NCI-H146 treated with DMSO at 0.1 percent for 48 hours (cell line): ENCODE data around the gene SCN2B.
"Not testable (repeated sequence)": the region's sequence is repeated elsewhere in the genome, so short reads cannot be mapped to it uniquely, and the experiment has no call there.

Source experiments
- DNase-seq: peaks from one replicate; lab custom pipeline; 2025; ENCODE audit not compliant: unreplicated experiment; lab: John Stamatoyannopoulos, UW

Gene SCN2B

DNA sequence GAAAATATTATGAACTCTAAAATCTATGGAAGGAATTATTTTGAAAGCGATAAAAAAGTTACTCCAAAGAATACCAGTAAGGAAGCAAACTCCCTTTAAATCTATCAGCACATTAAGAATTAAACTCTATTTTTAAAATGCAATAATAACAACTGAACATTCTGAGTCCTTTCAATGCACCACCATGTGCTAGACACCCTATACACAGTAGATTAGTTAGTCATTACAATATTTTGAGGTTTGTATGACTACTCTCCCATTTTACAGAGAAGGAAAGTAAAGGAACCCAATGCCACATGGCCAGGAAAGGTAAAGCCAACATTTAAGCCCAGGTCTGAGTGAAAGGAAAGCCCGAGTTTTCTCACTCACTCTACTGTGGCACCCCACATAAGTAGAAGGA, 30.6 kb upstream of the SCN2B start:
- DNase-seq = no peak

DNA sequence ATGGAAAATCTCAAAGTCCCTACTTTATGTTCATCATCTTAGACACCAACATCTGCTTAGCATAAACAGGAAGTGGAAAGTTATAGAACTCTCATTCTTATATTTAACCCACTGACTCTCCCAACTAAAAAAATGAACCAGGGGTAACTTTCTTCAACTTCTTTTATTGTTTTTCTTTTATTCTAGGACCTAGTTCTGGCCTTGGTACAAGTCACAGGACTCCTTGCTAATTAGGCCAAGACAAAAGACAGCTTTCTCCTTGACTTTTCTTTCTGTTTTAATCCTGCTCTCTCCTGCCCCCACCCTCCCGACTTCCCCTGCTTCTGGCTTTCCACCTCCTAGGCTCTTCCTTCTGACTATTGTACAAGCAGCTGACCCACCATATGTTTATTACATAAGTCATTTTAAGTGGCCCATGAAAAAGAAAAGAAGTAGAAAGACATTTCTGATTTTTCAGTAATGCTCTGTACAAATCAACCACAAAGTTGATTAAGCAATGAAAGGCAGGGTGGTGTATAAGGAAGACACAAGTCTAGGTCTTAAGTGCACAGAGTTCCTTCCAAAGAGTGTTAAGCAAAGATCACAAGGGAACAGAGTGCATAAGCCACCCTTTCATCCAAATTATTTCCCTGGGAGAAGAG, 30.1 kb upstream of the SCN2B start:
- no peak for DNase-seq

DNA sequence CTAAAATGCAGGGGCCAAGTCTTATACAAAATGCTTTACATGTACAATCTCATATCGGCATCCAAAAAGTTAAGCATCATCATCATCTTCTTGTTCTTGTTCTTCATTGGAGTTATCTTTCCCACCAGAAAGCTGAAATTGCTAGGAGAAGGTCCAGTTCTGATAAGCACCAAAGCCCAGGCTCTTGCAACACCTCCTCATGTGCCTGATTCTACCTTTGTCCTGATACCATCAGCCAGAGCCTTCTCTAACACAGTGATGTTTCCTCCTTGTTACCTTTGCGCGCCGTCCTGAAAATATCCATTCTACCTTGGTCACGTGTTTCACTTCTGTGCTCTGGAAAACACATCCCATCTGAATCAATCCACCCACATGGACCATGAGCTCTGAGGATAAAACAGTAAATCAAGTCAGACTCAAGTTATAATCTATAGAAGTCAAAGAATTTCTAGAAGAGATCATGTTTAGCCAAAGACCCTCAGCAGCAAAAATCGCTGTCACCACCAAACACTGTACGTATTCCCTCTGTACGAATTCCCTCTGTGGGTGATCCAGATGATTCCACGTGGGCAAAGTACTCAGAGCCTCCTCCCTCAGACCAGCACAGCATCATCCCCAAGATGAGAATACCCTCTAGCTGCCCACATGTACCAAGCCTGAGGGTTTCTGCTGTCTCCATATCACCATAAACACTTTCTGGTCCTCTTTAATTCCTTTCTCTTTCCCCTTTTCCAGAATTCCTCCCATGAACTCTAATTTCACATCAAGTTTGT, 29.4 kb upstream of the SCN2B start:
- no peak for DNase-seq

DNA sequence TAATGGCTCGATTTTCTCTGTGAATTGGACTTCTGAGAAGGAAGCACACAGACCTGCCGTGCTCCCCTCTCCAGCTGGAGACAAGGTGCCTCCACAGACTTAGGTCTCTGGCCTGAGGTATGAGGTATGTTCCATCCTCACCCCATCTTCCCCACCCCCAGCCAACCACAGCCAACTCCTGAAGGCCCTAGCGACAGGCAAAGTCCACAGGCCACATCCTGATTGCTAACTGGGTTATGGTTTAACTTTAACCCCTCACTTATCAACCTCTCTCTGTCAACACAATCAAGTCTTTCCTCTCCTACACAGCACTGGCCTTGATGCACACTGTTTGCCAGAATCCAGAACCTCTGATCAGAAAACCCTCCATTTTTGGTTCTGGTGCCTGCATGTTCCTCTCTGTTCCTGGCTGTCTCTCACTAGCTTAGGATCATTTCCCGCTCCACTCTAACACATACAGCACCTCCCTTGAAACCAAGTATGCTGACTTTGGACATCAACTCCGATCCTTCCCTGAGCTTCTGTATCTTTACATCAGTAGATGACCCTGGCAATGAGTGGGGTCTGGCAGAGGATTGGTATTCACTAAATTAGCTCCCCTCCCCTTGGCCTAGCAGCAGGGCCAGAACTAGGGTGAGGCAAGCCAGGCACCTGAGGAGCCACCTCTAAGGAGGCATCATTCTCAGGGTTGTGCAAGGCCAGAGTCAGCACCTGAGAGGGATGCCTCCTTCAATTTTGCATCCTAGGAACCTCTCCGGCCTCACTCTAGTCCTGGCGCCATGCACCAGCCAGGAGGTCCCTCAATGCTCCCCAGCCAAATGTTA, 26.4 kb upstream of the SCN2B start:
- no peak for DNase-seq

DNA sequence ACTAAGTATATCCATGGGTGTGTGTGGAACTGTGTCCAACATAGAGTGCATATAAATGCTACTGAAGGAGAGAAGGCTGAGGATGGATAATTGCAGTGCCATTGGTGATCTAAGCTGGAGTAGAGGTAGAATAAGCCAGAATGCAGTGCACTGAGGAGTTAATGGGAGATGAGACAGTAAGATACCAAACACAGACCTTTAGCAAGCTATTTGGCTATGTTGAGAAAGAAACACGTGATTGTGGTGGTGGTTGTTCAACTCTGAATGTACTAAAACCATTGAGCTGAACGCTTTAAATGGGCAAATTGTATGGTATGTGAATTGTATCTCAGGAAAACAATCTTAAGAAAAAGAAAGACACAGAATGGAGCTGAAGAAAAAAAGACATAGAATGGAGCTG, 25.5 kb upstream of the SCN2B start:
- DNase-seq = no peak

DNA sequence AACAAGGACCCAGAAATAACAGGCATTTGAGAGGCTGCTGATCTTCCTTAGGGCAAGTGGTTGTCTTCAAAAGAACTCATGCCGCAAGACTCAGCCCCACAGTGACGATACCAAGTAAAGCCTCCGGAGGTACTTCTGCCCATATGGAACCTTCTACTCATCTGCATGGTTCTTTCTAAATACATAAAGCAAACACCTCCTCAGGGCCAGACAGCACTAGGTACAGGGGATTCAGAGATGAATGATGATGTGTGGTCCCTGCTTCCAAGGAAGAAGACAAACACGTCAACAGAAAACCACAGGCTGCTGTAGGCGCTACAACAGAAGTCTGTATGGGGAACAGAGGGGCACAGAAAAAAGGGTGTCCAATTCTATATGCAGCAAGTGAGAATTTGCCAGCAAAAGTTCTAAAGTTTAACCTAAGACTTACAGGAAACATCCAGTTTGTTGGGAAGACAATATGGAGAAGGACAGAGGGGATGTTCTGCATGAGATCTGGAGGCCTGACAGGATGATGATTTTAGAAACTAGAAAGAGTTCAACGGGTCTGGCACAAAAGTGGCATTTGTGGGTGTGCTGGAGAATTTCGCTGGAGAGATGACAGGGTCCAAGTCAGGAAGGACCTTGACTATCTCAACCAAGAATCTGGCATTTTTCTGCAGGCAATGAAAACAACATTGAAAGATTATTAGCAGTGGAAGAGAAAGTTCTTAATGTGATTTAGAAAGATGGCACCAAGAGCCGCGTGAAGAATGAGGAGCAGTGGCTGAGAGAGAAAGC, 24.7 kb upstream of the SCN2B start:
- DNase-seq = no peak

DNA sequence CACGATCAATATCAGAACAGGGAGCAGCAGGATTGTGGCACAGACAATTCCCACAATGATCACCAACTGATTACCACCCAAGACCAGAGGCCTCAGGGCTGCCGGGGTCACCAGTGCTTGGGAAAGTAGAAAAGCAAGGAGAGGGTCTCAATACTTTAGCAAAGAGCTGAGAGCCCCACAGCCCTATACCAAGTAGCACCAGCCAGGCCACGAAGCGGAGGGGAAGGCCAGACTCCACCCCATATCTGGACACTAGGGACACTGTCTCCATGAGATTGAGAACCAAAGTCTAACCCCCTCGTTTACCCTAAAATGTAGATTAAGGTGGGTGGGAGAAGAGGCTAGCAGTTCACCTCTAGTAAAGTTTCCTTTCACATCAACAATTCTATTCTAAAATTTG, 24.1 kb upstream of the SCN2B start:
- no peak for DNase-seq

DNA sequence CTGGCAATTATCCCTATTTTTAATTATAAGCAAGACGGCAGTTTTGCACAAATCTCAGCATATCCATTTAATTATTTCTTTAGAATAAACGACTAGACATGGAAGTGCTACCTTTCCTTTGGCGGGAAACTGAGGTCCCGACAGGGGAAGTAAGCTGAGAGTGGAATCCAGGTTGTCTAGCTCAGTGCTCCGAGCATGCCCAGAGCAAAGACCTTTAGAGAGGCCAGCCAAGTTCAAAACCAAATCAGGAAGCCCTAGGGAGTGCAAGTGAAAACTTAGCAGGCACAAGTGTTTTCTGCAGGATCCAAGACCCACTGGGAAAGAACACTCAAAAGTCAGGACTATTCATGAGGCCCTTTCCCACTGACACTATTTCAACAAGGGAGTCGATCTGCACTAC, 22.7 kb upstream of the SCN2B start:
- DNase-seq = no peak

DNA sequence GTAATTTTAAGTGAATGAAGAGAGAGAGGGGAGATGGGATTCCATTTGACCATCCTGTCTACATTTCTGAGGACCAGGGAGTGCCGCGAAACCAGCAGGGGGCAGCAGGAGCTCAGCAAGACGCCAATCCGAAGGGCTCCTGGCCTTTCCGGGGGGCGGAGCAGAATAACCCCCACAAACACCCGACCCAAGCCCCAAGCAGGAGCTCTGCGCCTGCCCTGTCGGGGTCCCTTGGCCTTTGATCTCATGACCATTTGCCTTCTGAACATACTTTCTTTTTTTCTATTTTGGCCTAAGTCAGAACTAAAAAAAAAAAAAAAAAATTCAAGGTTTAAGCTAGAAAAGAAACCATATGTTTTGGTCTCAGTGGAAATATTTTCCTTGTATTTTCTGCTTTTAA, 21.9 kb upstream of the SCN2B start:
- peak; percentile 20 for DNase-seq

DNA sequence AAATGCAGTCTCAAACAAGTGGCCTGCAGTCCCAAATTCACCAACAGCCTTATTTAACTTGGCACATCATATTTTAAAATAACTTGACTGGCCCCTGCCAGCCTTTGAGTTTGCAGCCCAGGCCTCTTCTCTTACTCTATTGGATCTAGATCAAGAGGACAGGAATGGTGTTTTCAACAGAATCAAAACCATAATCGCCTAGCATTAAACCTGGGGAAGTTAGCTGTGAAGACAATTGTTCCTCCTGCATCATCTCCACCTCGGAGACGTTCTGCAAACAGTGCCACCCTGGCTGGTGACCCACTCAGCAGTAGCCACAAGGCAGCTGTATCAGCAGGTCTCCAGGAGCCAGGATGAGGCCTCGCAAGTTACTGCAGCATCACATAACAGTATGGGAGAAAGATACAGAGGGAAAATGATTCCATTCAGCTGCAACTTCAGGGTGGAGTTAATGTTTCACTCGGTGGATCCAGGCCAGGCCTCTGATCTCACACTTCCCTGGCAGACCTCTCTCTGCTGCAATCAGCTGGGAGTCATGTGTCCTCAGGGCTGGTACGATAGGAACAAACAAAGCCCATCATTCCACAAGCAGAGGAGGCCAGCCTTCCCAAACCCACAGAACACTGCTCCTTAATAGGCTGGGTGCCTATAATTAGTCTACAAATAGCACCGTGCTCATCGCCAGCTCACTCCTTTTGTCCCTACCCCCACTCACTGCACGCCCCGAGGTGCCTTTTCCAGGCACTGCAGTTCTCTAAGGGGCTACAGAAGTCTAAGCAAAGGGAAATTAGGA, 18.6 kb upstream of the SCN2B start:
- DNase-seq = peak; percentile 33

DNA sequence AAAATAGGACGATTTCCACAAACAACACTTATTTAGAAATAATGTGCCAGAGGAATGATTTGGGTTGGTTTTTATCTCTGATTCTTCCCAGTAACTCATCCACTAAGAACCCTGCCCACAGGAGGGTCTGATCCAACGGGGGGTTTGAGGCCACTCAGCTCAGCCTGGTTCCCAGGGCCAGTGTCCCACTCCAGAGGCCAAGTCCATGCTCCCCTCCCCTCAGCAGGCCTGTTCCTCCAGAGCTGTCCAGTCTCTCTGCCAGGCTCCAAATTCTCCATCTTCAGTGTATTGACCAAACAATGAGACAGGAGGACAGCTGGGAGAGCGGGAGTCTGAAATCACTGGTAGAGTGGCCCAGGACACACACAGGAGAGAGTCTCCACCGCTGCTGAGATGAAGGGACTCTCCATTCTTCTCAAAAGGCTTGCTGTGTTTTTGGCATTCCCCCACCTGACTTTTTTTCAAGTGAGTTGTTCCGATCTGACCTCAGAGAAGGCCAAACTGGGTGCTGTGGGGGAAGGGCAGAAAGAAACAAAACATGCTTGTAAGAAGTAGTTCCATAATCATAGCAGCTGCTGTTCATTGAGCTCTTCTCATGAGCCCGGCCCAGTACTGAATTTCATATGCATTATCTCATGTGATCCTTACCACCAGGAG, 17.6 kb upstream of the SCN2B start:
- no peak for DNase-seq

DNA sequence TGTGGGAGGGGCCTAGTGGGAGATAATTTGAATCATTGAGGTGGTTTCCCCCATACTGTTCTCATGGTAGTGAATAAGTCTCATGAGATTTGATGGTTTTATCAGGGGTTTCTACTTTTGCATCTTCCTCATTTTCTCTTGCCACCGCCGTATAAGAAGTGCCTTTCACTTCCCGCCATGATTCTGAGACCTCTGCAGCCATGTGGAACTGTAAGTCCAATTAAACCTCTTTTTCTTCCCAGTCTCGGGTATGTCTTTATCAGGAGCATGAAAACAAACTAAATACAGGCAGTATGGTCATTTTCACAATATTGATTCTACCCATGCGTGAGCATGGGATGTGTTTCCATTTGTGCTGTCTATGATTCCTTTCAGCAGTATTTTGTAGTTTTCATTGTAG, 16.4 kb upstream of the SCN2B start:
- not testable (repeated sequence) for DNase-seq

DNA sequence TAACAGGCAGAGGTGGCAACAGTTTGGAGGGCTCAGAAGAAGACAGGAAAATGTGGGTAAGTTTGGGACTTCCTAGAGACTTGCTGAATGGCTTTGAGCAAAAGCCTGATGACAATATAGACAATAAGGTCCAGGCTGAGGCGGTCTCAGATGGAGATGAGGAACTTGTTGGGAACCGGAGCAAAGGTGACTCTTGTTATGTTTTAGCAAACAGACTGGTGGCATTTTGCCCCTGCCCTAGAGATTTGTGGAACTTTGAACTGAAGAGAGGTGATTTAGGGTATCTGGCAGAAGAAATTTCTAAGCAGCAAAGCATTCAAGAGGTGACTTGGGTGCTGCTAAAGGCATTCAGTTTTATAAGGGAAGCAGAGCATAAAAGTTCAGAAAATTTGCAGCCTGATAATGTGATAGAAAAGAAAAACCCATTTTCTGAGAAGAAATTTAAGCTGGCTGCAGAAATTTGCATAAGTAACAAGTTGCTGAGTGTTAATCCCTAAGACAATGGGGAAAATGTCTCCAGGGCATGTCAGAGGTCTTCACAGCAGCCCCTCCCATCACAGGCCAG, 14.6 kb upstream of the SCN2B start:
- DNase-seq = not testable (repeated sequence)

DNA sequence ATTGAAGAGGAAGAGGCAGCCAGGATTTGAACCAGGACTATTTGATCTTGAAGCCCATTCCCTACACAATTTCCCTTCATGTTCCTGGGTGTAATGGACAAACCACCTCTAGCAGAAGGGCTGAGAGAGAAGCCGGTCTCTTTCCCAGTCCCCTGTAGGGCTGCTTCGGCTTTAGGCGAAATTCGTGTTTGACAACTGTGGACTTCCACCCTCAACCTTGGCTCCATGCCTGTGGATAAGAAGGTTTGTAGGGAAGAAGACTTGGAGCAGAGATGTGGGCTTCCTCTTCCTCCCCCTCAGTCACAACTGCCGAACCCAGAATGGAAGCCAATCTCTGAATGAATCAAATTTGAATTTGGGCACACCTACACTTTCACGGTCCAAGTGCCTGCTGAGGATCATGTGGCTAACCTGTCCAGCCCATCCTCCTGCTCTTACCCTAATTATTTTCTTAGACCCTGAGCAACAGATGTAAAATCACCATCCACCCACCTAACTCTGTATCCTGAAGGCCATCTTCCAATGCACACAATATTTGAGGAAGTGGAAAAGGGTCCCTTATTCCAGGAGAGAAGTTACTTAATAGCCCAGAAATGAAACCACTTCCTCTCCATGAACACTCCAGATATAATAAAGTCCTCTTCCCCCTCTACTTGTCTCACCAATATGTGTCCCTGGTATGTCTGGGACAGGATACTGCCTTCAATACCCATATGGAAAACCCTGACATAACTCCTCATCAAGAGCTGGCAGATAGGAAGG, 10.1 kb upstream of the SCN2B start:
- no peak for DNase-seq

DNA sequence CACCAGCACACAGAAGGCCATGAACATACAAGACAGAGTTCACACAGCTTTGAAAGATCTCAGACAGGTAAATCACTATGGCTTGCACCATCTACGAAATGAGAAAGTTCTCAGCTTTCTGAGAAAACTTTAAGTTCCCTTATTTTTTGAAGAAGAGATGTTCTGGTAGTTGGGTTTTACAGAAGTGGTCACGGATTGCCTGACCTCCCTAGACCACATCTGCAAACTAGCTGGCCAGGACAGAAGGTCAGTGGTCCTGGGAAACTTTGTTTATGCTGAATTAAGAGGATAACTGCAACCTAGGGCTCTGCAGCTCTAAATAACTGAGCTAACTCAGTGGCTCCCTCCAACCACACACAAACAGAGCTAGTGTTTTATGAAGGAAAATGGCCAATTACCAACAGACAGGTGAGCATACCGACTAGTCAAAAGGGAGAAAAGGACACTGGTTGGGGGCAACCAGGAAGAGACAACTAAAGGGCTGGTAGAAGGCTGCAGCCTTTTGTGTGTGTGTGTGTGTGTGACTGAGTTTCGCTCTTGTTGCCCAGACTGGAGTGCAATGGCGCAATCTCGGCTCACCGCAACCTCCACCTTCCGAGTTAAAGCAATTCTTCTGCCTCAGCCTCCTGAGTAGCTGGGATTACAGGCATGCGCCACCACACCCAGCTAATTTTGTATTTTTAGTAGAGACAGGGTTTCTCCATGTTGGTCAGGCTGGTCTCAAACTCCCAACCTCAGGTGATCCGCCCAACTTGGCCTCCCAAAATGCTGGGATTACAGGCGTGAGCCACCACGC, 8.5 kb upstream of the SCN2B start:
- no peak for DNase-seq

DNA sequence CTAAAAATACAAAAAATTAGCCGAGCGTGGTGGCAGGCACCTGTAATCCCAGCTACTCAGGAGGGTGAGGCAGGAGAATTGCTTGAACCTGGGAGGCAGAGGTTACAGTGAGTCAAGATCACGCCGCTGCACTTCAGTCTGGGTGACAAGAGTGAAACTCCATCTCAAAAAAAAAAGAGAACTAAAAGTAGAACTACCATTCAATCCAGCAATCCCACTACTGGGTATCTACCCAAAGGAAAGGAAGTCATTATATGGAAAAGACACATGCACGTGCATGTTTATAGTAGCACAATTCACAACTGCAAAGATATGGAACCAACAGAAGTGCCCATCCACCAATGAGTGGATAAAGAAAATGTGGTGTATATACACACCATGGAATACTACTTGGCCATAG, 7.3 kb upstream of the SCN2B start:
- not testable (repeated sequence) for DNase-seq

DNA sequence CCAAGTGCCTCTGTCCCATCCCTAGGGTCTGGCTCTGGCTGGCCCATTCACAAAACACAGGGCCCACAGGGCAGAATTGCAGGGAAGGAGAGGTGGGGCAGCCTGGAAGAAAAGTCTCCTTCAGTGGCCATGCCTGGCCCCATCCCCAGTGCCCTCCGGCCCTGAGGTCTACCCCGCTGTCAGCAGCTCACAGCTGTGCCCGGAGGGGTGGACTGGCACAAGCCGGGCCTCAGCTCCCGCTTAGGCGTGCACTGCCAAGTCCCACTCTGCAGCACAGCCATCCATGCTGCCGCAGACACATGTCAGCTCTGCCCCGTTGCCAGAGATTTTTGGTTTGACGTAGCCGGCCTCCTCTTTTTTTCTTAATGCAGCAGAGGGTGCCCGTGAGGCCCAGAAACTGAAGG, 3.9 kb upstream of the SCN2B start:
- DNase-seq = no peak

DNA sequence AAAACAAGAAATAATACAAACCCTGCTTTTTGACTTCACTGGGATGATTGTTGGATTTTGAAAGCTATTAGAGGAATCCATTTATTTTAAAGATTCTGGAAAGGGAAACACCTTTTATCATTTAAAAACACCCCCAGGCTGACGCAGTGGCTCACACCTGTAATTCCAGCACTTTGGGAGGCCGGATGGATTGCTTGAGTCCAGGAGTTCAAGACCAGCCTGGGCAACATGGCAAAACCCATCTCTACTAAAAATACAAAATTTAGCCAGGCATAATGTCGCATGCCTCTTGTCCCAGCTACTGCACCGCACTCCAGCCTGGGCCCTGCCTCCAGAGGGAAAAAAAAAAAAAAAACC, 317 bp upstream of the SCN2B start:
- no peak for DNase-seq
